Subcutaneous abdominal adipose tissue (tissue), 5 donors: ENCODE results near the gene RALBP1.

Experiments used
- H3K27ac ChIP-seq: one replicate; pipeline ENCODE4 v1.7.0; 2013; ENCODE audit warnings: low read depth, mild to moderate bottlenecking, inconsistent platforms, low read length, moderate library complexity
- H3K27me3 ChIP-seq, 5 donors: one replicate each; pipeline ENCODE4 v1.7.0; 2013; ENCODE audit warnings: low read length in 5 of 5, inconsistent platforms in 1 of 5; ENCODE audit not compliant: control insufficient read depth in 5 of 5, insufficient read depth in 4 of 5
- H3K36me3 ChIP-seq, 5 donors: one replicate each; pipeline ENCODE4 v1.7.0; 2013; ENCODE audit warnings: low read length in 5 of 5; ENCODE audit not compliant: control insufficient read depth in 5 of 5, insufficient read depth in 5 of 5
- H3K4me1 ChIP-seq, 5 donors: one replicate each; pipeline ENCODE4 v1.7.0; 2013; ENCODE audit warnings: low read length in 5 of 5, mild to moderate bottlenecking in 3 of 5, moderate library complexity in 1 of 5; ENCODE audit not compliant: control insufficient read depth in 5 of 5, insufficient read depth in 5 of 5
- H3K4me3 ChIP-seq, 5 donors: one replicate each; pipeline ENCODE4 v1.7.0; 2013; ENCODE audit warnings: low read length in 5 of 5, low read depth in 1 of 5
- H3K9ac ChIP-seq, 5 donors: one replicate each; pipeline ENCODE4 v1.7.0; 2013; ENCODE audit warnings: low read length in 5 of 5, mild to moderate bottlenecking in 4 of 5, moderate library complexity in 3 of 5
- H3K9me3 ChIP-seq, 5 donors: one replicate each; pipeline ENCODE4 v1.7.0; 2013; ENCODE audit warnings: low read length in 5 of 5; ENCODE audit not compliant: control insufficient read depth in 5 of 5
- donor health status: healthy.
- donor health status: healthy.
- donor health status: healthy.
- donor health status: healthy.
- donor health status: healthy.

RALBP1 gene

DNA sequence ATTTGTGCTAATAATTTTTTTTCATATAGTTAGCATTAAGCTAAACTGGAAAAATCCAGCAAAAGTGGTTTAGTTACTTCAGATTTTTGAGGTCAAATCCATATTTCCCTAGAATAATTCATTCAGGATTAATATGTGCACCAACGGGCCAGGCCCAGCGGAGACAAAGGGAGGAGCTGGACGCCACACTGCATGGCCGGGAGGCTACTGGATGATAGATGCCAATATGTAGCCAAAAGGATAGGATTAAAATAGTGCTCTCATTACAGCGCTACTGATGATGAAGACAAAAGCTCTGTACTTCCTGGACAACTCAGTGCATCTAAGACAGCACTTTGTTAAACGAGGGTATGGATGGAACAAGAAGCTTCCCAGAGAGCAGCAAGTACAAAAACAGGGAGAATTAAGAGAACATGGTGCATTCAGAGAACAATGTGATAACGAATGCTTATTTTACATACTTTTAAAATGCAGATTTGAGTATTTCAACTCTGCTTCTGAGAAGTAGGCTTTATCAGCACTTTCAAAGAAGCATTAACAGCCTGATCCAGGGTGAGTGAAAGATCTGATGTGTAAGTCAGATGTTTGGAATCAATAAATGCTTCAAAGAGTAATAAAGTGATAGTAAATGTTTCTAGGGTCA, 99.3 kb downstream of the RALBP1 start:
- no peaks in the 10 kb centered on the region for H3K27me3 ChIP-seq
- H3K9me3 ChIP-seq, result no peaks in the 10 kb centered on the region
- H3K27ac ChIP-seq, result no peak overlapping the region
- peaks cover 12 to 47% (median 33%) of the 10 kb centered on the region in 5 donors for H3K36me3 ChIP-seq
- no peak overlapping the region for H3K4me3 ChIP-seq
- peaks cover 0 to 9% (median 0%) of the 10 kb centered on the region in 5 donors for H3K4me1 ChIP-seq
- no peak overlapping the region for H3K9ac ChIP-seq

- H3K27ac ChIP-seq, result no peak overlapping the region
- no peaks in the 10 kb centered on the region for H3K9me3 ChIP-seq
- H3K9ac ChIP-seq, result no peak overlapping the region
- peaks cover 17 to 42% (median 27%) of the 10 kb centered on the region in 5 donors for H3K36me3 ChIP-seq
- peak overlapping the region in 1 of 5 donors; percentile 8 for H3K4me3 ChIP-seq
- H3K4me1 ChIP-seq, result peaks cover 0 to 9% (median 0%) of the 10 kb centered on the region in 5 donors
- H3K27me3 ChIP-seq, result no peaks in the 10 kb centered on the region
These were observed 100.2 kb downstream of the RALBP1 start for GRCh38 chr18:9575558-9575957.

DNA sequence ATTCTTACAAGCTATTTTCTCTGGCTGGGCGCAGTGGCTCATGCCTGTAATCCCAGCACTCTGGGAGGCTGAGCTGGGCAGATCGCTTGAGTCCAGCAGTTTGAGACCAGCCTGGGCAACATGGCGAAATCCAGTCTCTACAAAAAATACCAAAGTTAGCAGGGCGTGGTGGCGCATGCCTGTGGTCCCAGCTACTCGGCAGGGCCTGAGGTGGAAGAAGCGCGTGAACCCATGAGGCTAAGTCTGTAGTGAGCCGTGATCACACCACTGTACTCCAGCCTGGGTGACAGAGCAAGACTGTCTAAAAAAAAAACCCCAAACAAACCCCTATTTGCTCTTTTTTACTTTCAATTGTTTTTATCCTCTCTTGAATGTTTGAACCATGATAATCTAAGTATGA, 102.0 kb downstream of the RALBP1 start:
- Histone ChIP-seq H3K27me3 (no peaks in the 10 kb centered on the region), H3K27ac (no peak overlapping the region), H3K9me3 (no peaks in the 10 kb centered on the region), H3K9ac (no peak overlapping the region), H3K4me3 (no peak overlapping the region), H3K36me3 (peaks cover 22 to 41% (median 23%) of the 10 kb centered on the region in 5 donors), H3K4me1 (peaks cover 0 to 5% (median 0%) of the 10 kb centered on the region in 5 donors)

- H3K36me3 ChIP-seq, result peaks cover 21 to 47% (median 30%) of the 10 kb centered on the region in 5 donors
- H3K27me3 ChIP-seq, result no peaks in the 10 kb centered on the region
- no peak overlapping the region for H3K9ac ChIP-seq
- H3K4me1 ChIP-seq, result peaks cover 0 to 5% (median 0%) of the 10 kb centered on the region in 5 donors
- H3K27ac ChIP-seq, result no peak overlapping the region
- no peak overlapping the region for H3K4me3 ChIP-seq
- no peaks in the 10 kb centered on the region for H3K9me3 ChIP-seq
These were observed 103.0 kb downstream of the RALBP1 start for GRCh38 chr18:9578306-9578705.

- peaks cover 16 to 48% (median 32%) of the 10 kb centered on the region in 5 donors for H3K36me3 ChIP-seq
These were observed 106.4 kb downstream of the RALBP1 start for GRCh38 chr18:9581667-9582066.

DNA sequence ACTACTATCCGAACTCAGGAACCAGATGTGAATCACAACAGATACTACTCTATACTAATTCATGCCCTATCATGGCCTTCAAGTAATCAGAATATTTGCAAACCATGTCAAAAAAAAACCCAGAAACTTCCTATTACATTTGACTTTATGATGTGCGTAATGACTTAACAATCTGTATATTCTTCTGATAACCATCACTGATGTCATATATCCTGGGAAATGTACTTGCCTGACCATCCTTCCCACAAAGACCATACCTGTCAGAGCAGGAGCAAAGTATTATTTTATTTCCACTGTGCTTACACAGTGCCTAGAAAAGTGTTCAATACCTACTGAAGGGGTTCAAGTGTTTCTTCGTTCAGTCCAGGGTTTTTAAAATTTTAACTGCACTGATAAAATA, 111.5 kb downstream of the RALBP1 start:
- Histone ChIP-seq H3K27me3 (no peaks in the 10 kb centered on the region), H3K9me3 (no peaks in the 10 kb centered on the region), H3K4me3 (no peak overlapping the region), H3K36me3 (peaks cover 16 to 33% (median 30%) of the 10 kb centered on the region in 5 donors), H3K27ac (no peak overlapping the region), H3K4me1 (no peaks in the 10 kb centered on the region), H3K9ac (no peak overlapping the region)

More at GRCh38 chr18:9581667-9582066, 106.4 kb downstream of the RALBP1 start:
- Histone ChIP-seq H3K4me1 (no peaks in the 10 kb centered on the region), H3K27ac (no peak overlapping the region), H3K27me3 (no peaks in the 10 kb centered on the region), H3K4me3 (no peak overlapping the region), H3K9ac (no peak overlapping the region), H3K9me3 (no peaks in the 10 kb centered on the region)
